Rectal smooth muscle tissue (tissue), 1 donor: ENCODE results near the gene LARGE1.
"Not testable (repeated sequence)": the region's sequence is repeated elsewhere in the genome, so short reads cannot be mapped to it uniquely, and the experiment has no call there.

Experiments
- H3K27ac ChIP-seq: one replicate; pipeline ENCODE4 v1.7.0; 2013; ENCODE audit warnings: low read depth, low read length, inconsistent platforms
- H3K27me3 ChIP-seq: one replicate; pipeline ENCODE4 v1.7.0; 2013; ENCODE audit warnings: low read length; ENCODE audit not compliant: control insufficient read depth, insufficient read depth
- H3K36me3 ChIP-seq: one replicate; pipeline ENCODE4 v1.7.0; 2013; ENCODE audit warnings: low read length; ENCODE audit not compliant: control insufficient read depth, insufficient read depth
- H3K4me1 ChIP-seq: one replicate; pipeline ENCODE4 v1.7.0; 2013; ENCODE audit warnings: low read length; ENCODE audit not compliant: control insufficient read depth, insufficient read depth
- H3K4me3 ChIP-seq: one replicate; pipeline ENCODE4 v1.7.0; 2013; ENCODE audit warnings: low read length
- H3K9ac ChIP-seq: one replicate; pipeline ENCODE4 v1.7.0; 2013; ENCODE audit warnings: low read length

LARGE1 gene

GRCh38 chr22:33389936-33390335, 530.3 kb downstream of the LARGE1 start:
- Histone ChIP-seq H3K4me3 (no peak overlapping the region), H3K27me3 (no peaks in the 10 kb centered on the region), H3K9ac (no peak overlapping the region), H3K36me3 (no peaks in the 10 kb centered on the region), H3K4me1 (no peaks in the 10 kb centered on the region), H3K27ac (no peak overlapping the region)

GRCh38 chr22:33386270-33386669, 534.0 kb downstream of the LARGE1 start:
- H3K27ac ChIP-seq: no peak overlapping the region
- no peaks in the 10 kb centered on the region for H3K27me3 ChIP-seq
- peaks cover 9% of the 10 kb centered on the region for H3K36me3 ChIP-seq
- no peak overlapping the region for H3K9ac ChIP-seq
- H3K4me3 ChIP-seq: no peak overlapping the region
- H3K4me1 ChIP-seq: no peaks in the 10 kb centered on the region

- Histone ChIP-seq H3K9ac (no peak overlapping the region), H3K27ac (no peak overlapping the region), H3K4me1 (no peaks in the 10 kb centered on the region), H3K4me3 (no peak overlapping the region), H3K36me3 (peaks cover 9% of the 10 kb centered on the region), H3K27me3 (no peaks in the 10 kb centered on the region)
These were observed 534.7 kb downstream of the LARGE1 start for GRCh38 chr22:33385611-33386010.

- Histone ChIP-seq H3K9ac (no peak overlapping the region), H3K4me1 (no peaks in the 10 kb centered on the region), H3K27me3 (no peaks in the 10 kb centered on the region), H3K4me3 (no peak overlapping the region), H3K36me3 (peaks cover 9% of the 10 kb centered on the region), H3K27ac (no peak overlapping the region)
These were observed 537.8 kb downstream of the LARGE1 start for GRCh38 chr22:33382436-33382835.

- no peak overlapping the region for H3K27ac ChIP-seq
- peaks cover 9% of the 10 kb centered on the region for H3K36me3 ChIP-seq
These were observed 538.5 kb downstream of the LARGE1 start for GRCh38 chr22:33381531-33382406.

GRCh38 chr22:33380789-33381530, 539.3 kb downstream of the LARGE1 start:
- no peak overlapping the region for H3K4me3 ChIP-seq

More at GRCh38 chr22:33381531-33382406, 538.5 kb downstream of the LARGE1 start:
- H3K27me3 ChIP-seq: no peaks in the 10 kb centered on the region
- no peaks in the 10 kb centered on the region for H3K4me1 ChIP-seq
- no peak overlapping the region for H3K9ac ChIP-seq
- no peak overlapping the region for H3K4me3 ChIP-seq

GRCh38 chr22:33379836-33380235, 540.4 kb downstream of the LARGE1 start:
- no peak overlapping the region for H3K9ac ChIP-seq
- peaks cover 9% of the 10 kb centered on the region for H3K36me3 ChIP-seq
- H3K27me3 ChIP-seq: no peaks in the 10 kb centered on the region

More at GRCh38 chr22:33380789-33381530, 539.3 kb downstream of the LARGE1 start:
- Histone ChIP-seq H3K4me1 (no peaks in the 10 kb centered on the region), H3K9ac (no peak overlapping the region), H3K36me3 (peaks cover 9% of the 10 kb centered on the region), H3K27ac (no peak overlapping the region), H3K27me3 (no peaks in the 10 kb centered on the region)

GRCh38 chr22:33372875-33373274, 547.4 kb downstream of the LARGE1 start:
- H3K9ac ChIP-seq: no peak overlapping the region
- no peaks in the 10 kb centered on the region for H3K4me1 ChIP-seq
- no peak overlapping the region for H3K27ac ChIP-seq
- H3K4me3 ChIP-seq: no peak overlapping the region
- H3K36me3 ChIP-seq: no peaks in the 10 kb centered on the region
- no peaks in the 10 kb centered on the region for H3K27me3 ChIP-seq

More at GRCh38 chr22:33379836-33380235, 540.4 kb downstream of the LARGE1 start:
- H3K27ac ChIP-seq: no peak overlapping the region
- no peaks in the 10 kb centered on the region for H3K4me1 ChIP-seq
- no peak overlapping the region for H3K4me3 ChIP-seq

GRCh38 chr22:33363256-33363655, 557.0 kb downstream of the LARGE1 start:
- not testable (repeated sequence) for H3K27me3 ChIP-seq, H3K9ac ChIP-seq, H3K4me1 ChIP-seq, H3K27ac ChIP-seq, H3K36me3 ChIP-seq, H3K4me3 ChIP-seq

- Histone ChIP-seq H3K9ac (no peak overlapping the region), H3K27ac (no peak overlapping the region)
These were observed 557.6 kb downstream of the LARGE1 start for GRCh38 chr22:33362702-33363101.

GRCh38 chr22:33361581-33361980, 558.7 kb downstream of the LARGE1 start:
- Histone ChIP-seq H3K9ac (no peak overlapping the region), H3K36me3 (no peaks in the 10 kb centered on the region)

More at GRCh38 chr22:33362702-33363101, 557.6 kb downstream of the LARGE1 start:
- H3K27me3 ChIP-seq: no peaks in the 10 kb centered on the region
- no peaks in the 10 kb centered on the region for H3K36me3 ChIP-seq
- no peaks in the 10 kb centered on the region for H3K4me1 ChIP-seq
- H3K4me3 ChIP-seq: no peak overlapping the region

GRCh38 chr22:33357981-33358399, 562.3 kb downstream of the LARGE1 start:
- H3K27me3 ChIP-seq: no peaks in the 10 kb centered on the region
- no peaks in the 10 kb centered on the region for H3K4me1 ChIP-seq

More at GRCh38 chr22:33361581-33361980, 558.7 kb downstream of the LARGE1 start:
- H3K4me1 ChIP-seq: no peaks in the 10 kb centered on the region
- H3K4me3 ChIP-seq: no peak overlapping the region
- H3K27ac ChIP-seq: no peak overlapping the region
- no peaks in the 10 kb centered on the region for H3K27me3 ChIP-seq

More at GRCh38 chr22:33357981-33358399, 562.3 kb downstream of the LARGE1 start:
- no peak overlapping the region for H3K27ac ChIP-seq
- H3K4me3 ChIP-seq: no peak overlapping the region
- no peak overlapping the region for H3K9ac ChIP-seq
- no peaks in the 10 kb centered on the region for H3K36me3 ChIP-seq
